Ovary (tissue), 9 donors: Measurements from ENCODE around the gene TMEM121. TPM values are rescaled to one million over a fixed set of nuclear protein-coding genes. Genes with fewer than 3 reads are reported as not detected.

Experiments
- DNase-seq, 5 donors: peaks; one replicate each; pipeline ENCODE4 v3.0.0-alpha.2; 2019 to 2020
- H3K27ac ChIP-seq, 2 donors: fragments of 200-600 bp; one replicate each; pipeline versions ENCODE4 v1.5.1 to v1.8.0; 2019 to 2022
- H3K27me3 ChIP-seq: fragments of 200-600 bp; one replicate; pipeline ENCODE4 v1.8.0; 2022
- H3K36me3 ChIP-seq: fragments of 200-600 bp; sonication (generic); one replicate; pipeline ENCODE4 v1.5.1; 2019
- H3K4me1 ChIP-seq: one replicate; pipeline ENCODE4 v1.8.1; 2013; ENCODE audit warnings: mild to moderate bottlenecking, moderate library complexity; ENCODE audit not compliant: insufficient read depth
- H3K4me3 ChIP-seq: fragments of 200-600 bp; sonication (generic); one replicate; pipeline ENCODE4 v1.5.1; 2017
- H3K9me3 ChIP-seq, 2 donors: fragments of 200-600 bp in 1 of 2; sonication (generic) in 1 of 2; one replicate each; pipeline versions ENCODE4 v1.5.1 to v1.8.1; 2013 to 2019; ENCODE audit warnings: mild to moderate bottlenecking in 1 of 2, moderate library complexity in 1 of 2
- EP300 ChIP-seq: sonication (generic); formaldehyde crosslinking; IDR thresholded peaks from one replicate; pipeline ENCODE4 v1.6.1; 2017; ENCODE audit warnings: antibody characterized with exemption
- POLR2A ChIP-seq: fragments of 450-650 bp; IDR thresholded peaks from one replicate; pipeline ENCODE4 v1.6.1; 2017; ENCODE audit warnings: antibody characterized with exemption, mild to moderate bottlenecking, moderate library complexity
- WGBS, 3 donors: extraction: QIAGEN DNeasy Blood & Tissue Kit in 1 of 3; methylation state at CpG; one replicate each; pipeline versions ENCODE4 v1.1.5 to v1.1.7; 2013 to 2017; 5-methylcytosine and 5-hydroxymethylcytosine counted together
- intact Hi-C, 4 donors: fragments of 100-400 bp; cut with DNase I; formaldehyde crosslinking; loops; one replicate each; pipeline versions ENCODE4 v1.11.0 to v1.15.1; 2022 to 2023
- polyA plus RNA-seq, 2 donors: library from polyadenylated mRNA; stranded (reverse); fragments of 200-250 nt in 1 of 2; fragments of 350-450 nt in 1 of 2; fragmentation: Illumina TruSeq in 1 of 2; extraction: RNeasy Lipid Tissue Mini Kit (QIAGEN cat#74804) in 1 of 2; gene quantifications; one replicate each; pipeline ENCODE4 v1.2.3, GENCODE V29; 2013 to 2014
- total RNA-seq, 7 donors: library from RNA; depleted of rRNA in 2 of 7; stranded (reverse); fragments of >200 nt in 2 of 7; fragmentation: NEBNext Ultra II Directional in 3 of 7; extraction: Animal tissue kit (Norgen Biotek cat#: 25700) in 3 of 7; gene quantifications; one replicate each; pipeline versions ENCODE4 v1.1.0 to v1.2.4, GENCODE V29; 2016 to 2023
- TF ChIP-seq, protein P1 (sequence below), 3 donors: fragments of 450-650 bp in 2 of 3; fragments of 200-600 bp in 1 of 3; IDR thresholded peaks; one replicate each; pipeline versions ENCODE4 v1.5.1 to v1.8.0; 2016 to 2022; ENCODE audit warnings: antibody characterized with exemption in 3 of 3, mild to moderate bottlenecking in 1 of 3
- donor health status: DM: no; HTN: no; CAD: no; lungs with moderate emphysema.
- donor health status: DM: no; HTN: no; CAD: no.
- donor health status: Bipolar disorder and iron deficiency.
- donor health status: DM: yes; HTN: yes; CAD: no.
- donor health status: DM: no; HTN: no; CAD: no.
- donor health status: DM: yes; HTN: yes; CAD: no.

The TMEM121 gene
- total and polyA plus RNA-seq, 9 donors: 3.3 to 9.0 (median 4.1) TPM; not detected in 1

DNA sequence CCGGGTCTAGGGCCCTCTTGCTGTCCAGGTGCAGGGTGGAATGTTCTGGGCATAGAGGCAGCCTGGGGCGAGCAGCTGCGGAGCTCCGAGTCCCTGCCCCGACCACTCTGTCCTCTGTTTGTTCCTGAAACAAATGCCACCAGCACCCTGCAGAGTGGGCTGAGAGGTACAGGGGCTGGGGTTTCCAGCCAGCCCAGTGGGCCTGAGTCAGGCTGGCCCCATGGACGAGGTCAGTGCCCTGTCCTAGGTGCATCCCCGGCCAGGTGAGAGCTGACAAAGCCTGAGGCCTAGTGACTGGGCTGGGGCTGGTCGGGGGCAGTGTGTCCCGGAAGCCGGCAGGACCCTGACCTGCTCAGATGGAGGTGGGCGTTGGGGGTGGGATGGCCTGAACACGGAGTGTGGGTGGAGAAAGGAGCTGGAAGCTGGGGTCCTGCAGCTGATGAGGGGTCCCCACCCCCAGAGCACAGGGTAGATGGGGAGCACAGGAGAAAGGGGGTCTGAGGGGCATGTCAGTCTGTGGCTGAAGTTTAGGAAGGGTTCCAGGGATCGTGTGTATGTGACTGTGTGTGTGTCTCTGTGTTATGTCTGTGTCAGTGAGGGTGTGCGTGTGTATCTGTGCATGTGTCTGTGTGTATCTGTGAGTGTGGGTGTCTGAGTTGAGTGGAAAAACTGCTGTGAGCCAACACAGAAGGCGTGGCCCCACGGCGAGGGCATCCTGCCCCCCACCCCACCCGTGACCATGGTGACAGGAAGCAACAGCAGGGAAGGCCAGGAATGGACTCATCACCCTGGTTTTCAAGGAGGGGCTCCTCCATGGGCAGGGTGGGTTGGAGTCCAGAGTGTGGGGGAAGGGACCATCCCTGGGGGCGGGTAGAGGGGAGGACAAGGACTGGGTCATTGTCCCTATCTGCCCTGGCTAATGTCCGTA, 42.0 kb upstream of the TMEM121 start:
- no peak overlapping the region for H3K4me3 ChIP-seq
- H3K27ac ChIP-seq: no peak overlapping the region
- TF ChIP-seq POLR2A (no peak), EP300 (no peak)
- TF ChIP-seq, protein P1, sequence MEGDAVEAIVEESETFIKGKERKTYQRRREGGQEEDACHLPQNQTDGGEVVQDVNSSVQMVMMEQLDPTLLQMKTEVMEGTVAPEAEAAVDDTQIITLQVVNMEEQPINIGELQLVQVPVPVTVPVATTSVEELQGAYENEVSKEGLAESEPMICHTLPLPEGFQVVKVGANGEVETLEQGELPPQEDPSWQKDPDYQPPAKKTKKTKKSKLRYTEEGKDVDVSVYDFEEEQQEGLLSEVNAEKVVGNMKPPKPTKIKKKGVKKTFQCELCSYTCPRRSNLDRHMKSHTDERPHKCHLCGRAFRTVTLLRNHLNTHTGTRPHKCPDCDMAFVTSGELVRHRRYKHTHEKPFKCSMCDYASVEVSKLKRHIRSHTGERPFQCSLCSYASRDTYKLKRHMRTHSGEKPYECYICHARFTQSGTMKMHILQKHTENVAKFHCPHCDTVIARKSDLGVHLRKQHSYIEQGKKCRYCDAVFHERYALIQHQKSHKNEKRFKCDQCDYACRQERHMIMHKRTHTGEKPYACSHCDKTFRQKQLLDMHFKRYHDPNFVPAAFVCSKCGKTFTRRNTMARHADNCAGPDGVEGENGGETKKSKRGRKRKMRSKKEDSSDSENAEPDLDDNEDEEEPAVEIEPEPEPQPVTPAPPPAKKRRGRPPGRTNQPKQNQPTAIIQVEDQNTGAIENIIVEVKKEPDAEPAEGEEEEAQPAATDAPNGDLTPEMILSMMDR (IDR thresholded peaks at IDR 0.05): no peak
- H3K27me3 ChIP-seq: no peaks in the 10 kb centered on the region
- no peaks in the 10 kb centered on the region for H3K9me3 ChIP-seq
- H3K36me3 ChIP-seq: no peaks in the 10 kb centered on the region
- H3K4me1 ChIP-seq: peaks cover 15% of the 10 kb centered on the region
- 65 to 68% (median 66%) methylated on average over 19 to 20 of the region's 20 CpGs for WGBS, 3 donors
- intact Hi-C loops: no loop called here
- DNase-seq: no peak

DNA sequence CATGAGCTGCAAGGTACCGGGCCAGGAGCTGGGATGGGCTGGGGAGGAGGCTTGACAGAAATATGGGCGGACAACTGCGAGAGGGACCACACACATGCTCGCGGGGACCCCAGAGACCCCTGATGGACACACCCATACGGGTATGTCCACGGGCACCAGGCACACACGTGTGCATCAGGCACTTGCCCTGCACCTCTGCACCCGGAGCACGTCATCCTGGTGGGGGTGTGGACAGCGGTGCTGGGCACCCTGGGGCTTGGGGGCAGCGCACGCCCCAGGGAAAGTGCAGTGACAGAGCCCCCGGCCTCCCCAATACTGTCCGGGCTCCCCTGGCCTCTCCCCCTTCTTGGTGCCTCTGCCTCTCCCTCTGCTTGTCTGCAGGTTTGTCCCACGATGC, 41.4 kb upstream of the TMEM121 start:
- no peak for DNase-seq
- Histone ChIP-seq H3K4me3 (no peak overlapping the region), H3K27ac (no peak overlapping the region), H3K4me1 (peaks cover 15% of the 10 kb centered on the region), H3K9me3 (no peaks in the 10 kb centered on the region), H3K27me3 (no peaks in the 10 kb centered on the region), H3K36me3 (no peaks in the 10 kb centered on the region)
- TF ChIP-seq, protein P1 (IDR thresholded peaks at IDR 0.05): no peak
- no peak for TF ChIP-seq EP300
- no peak for TF ChIP-seq POLR2A
- WGBS, 3 donors: 74 to 84% (median 74%) methylated on average over 16 of the region's 16 CpGs
- intact Hi-C loops: loop anchor here in 3 of 4 donors (5.0 kb wide), 3 partner anchors 103 to 183 kb away; partner anchors contain the start of gene BRF1 (in 1 of the 3)

DNA sequence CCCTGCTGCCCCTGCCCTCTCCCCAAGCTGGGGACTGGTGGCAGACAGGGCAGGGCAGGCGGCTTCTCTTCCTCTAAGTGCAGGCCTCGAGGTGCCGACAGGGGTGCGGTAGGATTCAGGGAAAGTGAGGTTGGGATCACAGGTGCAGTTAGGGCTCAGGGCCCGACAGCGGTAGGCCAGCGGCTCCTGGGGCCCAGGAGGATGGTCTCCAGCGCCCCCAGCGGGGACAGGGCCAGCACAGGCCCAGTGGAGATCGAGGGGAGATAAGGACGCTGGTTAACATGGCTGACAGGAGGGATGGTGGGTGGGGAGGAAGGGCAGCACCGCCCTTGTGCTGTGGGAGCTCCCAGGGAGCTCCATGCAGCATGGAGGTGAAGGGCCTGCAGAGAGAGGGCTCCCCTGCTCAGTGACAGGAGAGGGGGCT, 40.6 kb upstream of the TMEM121 start:
- 26 to 38% (median 30%) methylated on average over 12 of the region's 12 CpGs for WGBS, 3 donors

More for the DNA sequence above, 40.6 kb upstream of the TMEM121 start:
- H3K4me1 ChIP-seq: peaks cover 15% of the 10 kb centered on the region
- H3K36me3 ChIP-seq: no peaks in the 10 kb centered on the region
- TF ChIP-seq EP300: no peak
- TF ChIP-seq, protein P1 (IDR thresholded peaks at IDR 0.05): no peak
- TF ChIP-seq POLR2A: no peak
- peak in 1 of 5 donors; percentile 35 for DNase-seq
- H3K27me3 ChIP-seq: no peaks in the 10 kb centered on the region
- H3K9me3 ChIP-seq: no peaks in the 10 kb centered on the region
- H3K27ac ChIP-seq: no peak overlapping the region
- H3K4me3 ChIP-seq: no peak overlapping the region
- intact Hi-C loops: loop anchor here in 3 of 4 donors (5.0 kb wide), 3 partner anchors 103 to 183 kb away; partner anchors contain the start of gene BRF1 (in 1 of the 3)
